ENCODE measurements around the gene ALB.

- TF ChIP-seq CTCF (conservative IDR thresholded peaks at IDR 0.05 in 1 of 2, IDR thresholded peaks at IDR 0.05 in 1 of 2; ENCODE audit: low read depth in 1 of 2, low read length in 2 of 2) (no peak), EZH2 (IDR thresholded peaks at IDR 0.05; ENCODE audit: low read length, missing control alignments) (no peak)
Observed at GRCh38 chr4:73458184-73459047, 54.3 kb downstream of the ALB start.
